GM12878 (cell line): ENCODE measurements around the gene RPS5. TPM values are rescaled to one million over a fixed set of nuclear protein-coding genes. Genes with fewer than 3 reads are reported as not detected.

Experiments used
- ATAC-seq: fragments of 200-7000 bp; cut with Tn5 transposase; 3 replicates; pipeline ENCODE4 v1.9.1; 2020; ENCODE audit warnings: mild to moderate bottlenecking, moderate library complexity
- BruUV-seq: library from RNA; stranded (reverse); fragments of 400-500 nt; replicated peaks from 2 replicates; lab custom pipeline; 2021; lab: Mats Ljungman, UMichigan
- CTCF ChIA-PET: fragments of 300-600 bp; sonication (Branson Sonifier 250); formaldehyde crosslinking; extraction: SDS; loops from one replicate; lab custom pipeline; 2021; ENCODE audit warnings: inconsistent platforms; lab: Yijun Ruan, JAX
- POLR2A ChIA-PET: fragments of 350-600 bp; formaldehyde crosslinking; extraction: SDS; loops from one replicate; lab custom pipeline; 2021; ENCODE audit warnings: inconsistent platforms; lab: Charles Lee
- RAD21 ChIA-PET: fragments of 300-600 bp; sonication (Branson Sonifier 250); formaldehyde crosslinking; loops from one replicate; lab custom pipeline; 2023; ENCODE audit warnings: antibody characterized with exemption; ENCODE audit not compliant: unreplicated experiment; lab: Charles Lee
- SMC1A ChIA-PET: fragments of 300-600 bp; sonication (Branson Sonifier 250); formaldehyde crosslinking; loops from one replicate; lab custom pipeline; 2023; ENCODE audit not compliant: unreplicated experiment, uncharacterized antibody; lab: Charles Lee
- DNase-seq: peaks from one replicate; pipeline ENCODE4 v3.0.0-alpha.2; 2011; ENCODE audit warnings: low read depth, low spot score
- FAIRE-seq: peaks from 3 replicates; lab custom pipeline; 2011; peaks lifted over from hg19 to GRCh38; lab: Jason Lieb, UNC
- H2AFZ ChIP-seq: 2 replicates; pipeline ENCODE4 v1.6.0; 2011; ENCODE audit warnings: low read depth, low read length, control low read depth; ENCODE audit not compliant: control insufficient read depth
- H3K27ac ChIP-seq: 2 replicates; pipeline ENCODE4 v1.5.1; 2011; ENCODE audit warnings: control low read depth; ENCODE audit not compliant: control insufficient read depth, insufficient read depth
- H3K27me3 ChIP-seq, 2 experiments: replicated peaks in 1 of 2; 2 replicates each; pipeline versions ENCODE4 v1.6.0 to v1.6.1; 2011; ENCODE audit warnings: low read length in 1 of 2; ENCODE audit not compliant: control insufficient read depth in 2 of 2, insufficient read depth in 2 of 2
- H3K36me3 ChIP-seq, 2 experiments: 2 replicates each; pipeline ENCODE4 v1.5.1; 2011; ENCODE audit warnings: low read length in 1 of 2; ENCODE audit not compliant: control insufficient read depth in 2 of 2, insufficient read depth in 2 of 2
- H3K4me1 ChIP-seq: 2 replicates; pipeline ENCODE4 v1.6.1; 2011; ENCODE audit warnings: mild to moderate bottlenecking, low read length, moderate library complexity, mixed read lengths; ENCODE audit not compliant: control insufficient read depth, insufficient read depth
- H3K4me2 ChIP-seq: 2 replicates; pipeline ENCODE4 v1.6.0; 2011; ENCODE audit warnings: control low read depth; ENCODE audit not compliant: control insufficient read depth, insufficient read depth
- H3K4me3 ChIP-seq: fragments of 200-600 bp; sonication (generic); 2 replicates; pipeline ENCODE4 v1.5.1; 2016
- H3K79me2 ChIP-seq: 2 replicates; pipeline ENCODE4 v1.6.0; 2011; ENCODE audit warnings: low read length; ENCODE audit not compliant: control insufficient read depth, insufficient read depth
- H3K9ac ChIP-seq: 2 replicates; pipeline ENCODE4 v1.8.0; 2011; ENCODE audit warnings: low read length, control low read depth, mixed read lengths; ENCODE audit not compliant: control insufficient read depth, insufficient read depth
- H3K9me3 ChIP-seq: replicated peaks from 3 replicates; pipeline ENCODE4 v1.5.1; 2011; ENCODE audit warnings: mild to moderate bottlenecking, low read length; ENCODE audit not compliant: control insufficient read depth, insufficient read depth
- H4K20me1 ChIP-seq: 2 replicates; pipeline ENCODE4 v1.6.0; 2011; ENCODE audit not compliant: control insufficient read depth, insufficient read depth
- LARP7 ChIP-seq: fragments of 450-650 bp; IDR thresholded peaks from 2 replicates; pipeline ENCODE4 v1.6.1; 2017; ENCODE audit warnings: mild to moderate bottlenecking
- POLR2AphosphoS2 ChIP-seq: IDR thresholded peaks from 2 replicates; pipeline ENCODE4 v1.6.1; 2011; ENCODE audit warnings: low read depth, mild to moderate bottlenecking, low read length, improper control_type of control experiment, moderate library complexity
- SMARCA5 ChIP-seq: fragments of 450-650 bp; IDR thresholded peaks from 2 replicates; pipeline ENCODE4 v1.6.1; 2017; ENCODE audit warnings: mild to moderate bottlenecking
- SRF ChIP-seq, 2 experiments: IDR thresholded peaks; 2 replicates each; pipeline ENCODE4 v1.6.1; 2011; ENCODE audit warnings: low read depth in 2 of 2, low read length in 2 of 2, mild to moderate bottlenecking in 1 of 2, moderate library complexity in 1 of 2
- WGBS: methylation state at CpG from one replicate; pipeline ENCODE4 v1.1.6; 2016; ENCODE audit warnings: low lambda C conversion rate; ENCODE audit not compliant: insufficient replicate concordance, insufficient coverage; ENCODE audit errors: missing lambda C conversion rate; 5-methylcytosine and 5-hydroxymethylcytosine counted together
- in situ Hi-C: fragments of 300-500 bp; cut with MboI; formaldehyde crosslinking; loops from 9 replicates; pipeline ENCODE4 v1.14.3; 2018; ENCODE audit warnings: mixed read lengths
- intact Hi-C: fragments of 100-400 bp; cut with micrococcal nuclease; formaldehyde crosslinking; loops from one replicate; pipeline ENCODE4 v1.14.2; 2022; ENCODE audit not compliant: unreplicated experiment
- polyA plus RNA-seq, 11 experiments: library from polyadenylated mRNA; depleted of rRNA in 4 of 11; unstranded in 6 of 11; stranded (reverse) in 5 of 11; fragments of >200 nt; fragmentation: Nextera tagmentation in 4 of 11; fragmentation: Illumina TruSeq in 1 of 11; extraction: Ambion mirVana in 4 of 11; extraction: Trizol in 1 of 11; gene quantifications; 1 replicate in 1 of 11; 2 replicates in 10 of 11; pipeline versions ENCODE4 v1.2.1 to v1.2.3, GENCODE V29; 2011 to 2016; ENCODE audit warnings: inconsistent platforms in 2 of 11, missing spikeins in 2 of 11, low read depth in 1 of 11
- total RNA-seq, 4 experiments: library from RNA; depleted of rRNA in 3 of 4; stranded (reverse); fragments of >200 nt in 3 of 4; fragmentation: Illumina TruSeq in 1 of 4; extraction: Trizol in 1 of 4; gene quantifications; 2 replicates each; pipeline versions ENCODE4 v1.2.1 to v1.2.3, GENCODE V29; 2013 to 2021
- TF ChIP-seq, protein P1 (sequence below): IDR thresholded peaks from 2 replicates; pipeline ENCODE4 v1.6.1; 2011; ENCODE audit warnings: low read depth, low read length, improper control_type of control experiment, borderline replicate concordance
- TF ChIP-seq, protein P2 (sequence below): fragments of 450-650 bp; IDR thresholded peaks from 2 replicates; pipeline ENCODE4 v1.6.1; 2017; ENCODE audit warnings: borderline replicate concordance

The RPS5 gene
- total and polyA plus RNA-seq, 10 of the 15 experiments (the other 5 are each of a cell fraction or from before 2014, with no cell fraction given): 1,284 to 3,652 (median 1,922) TPM

DNA sequence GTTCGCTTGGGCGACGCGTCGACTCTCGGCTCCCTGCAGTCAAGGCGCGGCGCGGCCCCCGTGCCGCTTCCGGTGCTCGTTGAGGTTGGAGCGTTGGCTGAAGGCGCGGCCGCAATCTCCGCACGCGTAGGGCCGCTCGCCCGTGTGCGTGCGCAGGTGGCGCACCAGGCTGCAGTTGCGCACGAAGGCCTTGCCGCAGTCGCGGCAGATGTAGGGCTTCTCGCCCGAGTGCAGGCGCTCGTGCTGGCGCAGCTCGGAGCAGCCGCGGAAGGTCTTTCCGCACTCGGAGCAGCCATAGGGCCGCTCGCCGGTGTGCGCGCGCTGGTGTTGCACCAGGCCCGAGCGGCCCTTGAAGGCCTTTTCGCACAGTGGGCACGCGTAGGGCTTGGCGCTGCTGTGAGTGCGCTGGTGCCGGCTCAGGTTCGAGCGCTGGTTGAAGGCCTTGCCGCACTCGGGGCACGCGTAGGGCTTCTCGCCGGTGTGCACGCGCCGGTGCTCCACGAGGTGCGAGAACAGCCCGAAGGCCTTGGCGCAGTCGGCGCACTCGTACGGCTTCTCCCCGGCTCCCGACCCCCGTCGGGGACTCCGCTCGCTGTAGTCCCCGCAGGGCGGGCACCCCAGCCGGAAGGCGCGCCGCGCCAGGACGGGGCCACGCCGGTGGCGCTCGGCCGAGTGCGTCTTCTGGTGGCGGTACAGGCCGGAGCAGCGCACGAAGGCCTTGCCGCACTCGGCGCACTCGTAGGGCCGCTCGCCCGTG, 19.2 kb upstream of the RPS5 start (continued):
- TF ChIP-seq POLR2AphosphoS2 (no peak), LARP7 (no peak)
- TF ChIP-seq, protein P1, sequence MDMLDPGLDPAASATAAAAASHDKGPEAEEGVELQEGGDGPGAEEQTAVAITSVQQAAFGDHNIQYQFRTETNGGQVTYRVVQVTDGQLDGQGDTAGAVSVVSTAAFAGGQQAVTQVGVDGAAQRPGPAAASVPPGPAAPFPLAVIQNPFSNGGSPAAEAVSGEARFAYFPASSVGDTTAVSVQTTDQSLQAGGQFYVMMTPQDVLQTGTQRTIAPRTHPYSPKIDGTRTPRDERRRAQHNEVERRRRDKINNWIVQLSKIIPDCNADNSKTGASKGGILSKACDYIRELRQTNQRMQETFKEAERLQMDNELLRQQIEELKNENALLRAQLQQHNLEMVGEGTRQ: no peak
- TF ChIP-seq, protein P2, sequence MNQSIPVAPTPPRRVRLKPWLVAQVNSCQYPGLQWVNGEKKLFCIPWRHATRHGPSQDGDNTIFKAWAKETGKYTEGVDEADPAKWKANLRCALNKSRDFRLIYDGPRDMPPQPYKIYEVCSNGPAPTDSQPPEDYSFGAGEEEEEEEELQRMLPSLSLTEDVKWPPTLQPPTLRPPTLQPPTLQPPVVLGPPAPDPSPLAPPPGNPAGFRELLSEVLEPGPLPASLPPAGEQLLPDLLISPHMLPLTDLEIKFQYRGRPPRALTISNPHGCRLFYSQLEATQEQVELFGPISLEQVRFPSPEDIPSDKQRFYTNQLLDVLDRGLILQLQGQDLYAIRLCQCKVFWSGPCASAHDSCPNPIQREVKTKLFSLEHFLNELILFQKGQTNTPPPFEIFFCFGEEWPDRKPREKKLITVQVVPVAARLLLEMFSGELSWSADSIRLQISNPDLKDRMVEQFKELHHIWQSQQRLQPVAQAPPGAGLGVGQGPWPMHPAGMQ: no peak

DNA sequence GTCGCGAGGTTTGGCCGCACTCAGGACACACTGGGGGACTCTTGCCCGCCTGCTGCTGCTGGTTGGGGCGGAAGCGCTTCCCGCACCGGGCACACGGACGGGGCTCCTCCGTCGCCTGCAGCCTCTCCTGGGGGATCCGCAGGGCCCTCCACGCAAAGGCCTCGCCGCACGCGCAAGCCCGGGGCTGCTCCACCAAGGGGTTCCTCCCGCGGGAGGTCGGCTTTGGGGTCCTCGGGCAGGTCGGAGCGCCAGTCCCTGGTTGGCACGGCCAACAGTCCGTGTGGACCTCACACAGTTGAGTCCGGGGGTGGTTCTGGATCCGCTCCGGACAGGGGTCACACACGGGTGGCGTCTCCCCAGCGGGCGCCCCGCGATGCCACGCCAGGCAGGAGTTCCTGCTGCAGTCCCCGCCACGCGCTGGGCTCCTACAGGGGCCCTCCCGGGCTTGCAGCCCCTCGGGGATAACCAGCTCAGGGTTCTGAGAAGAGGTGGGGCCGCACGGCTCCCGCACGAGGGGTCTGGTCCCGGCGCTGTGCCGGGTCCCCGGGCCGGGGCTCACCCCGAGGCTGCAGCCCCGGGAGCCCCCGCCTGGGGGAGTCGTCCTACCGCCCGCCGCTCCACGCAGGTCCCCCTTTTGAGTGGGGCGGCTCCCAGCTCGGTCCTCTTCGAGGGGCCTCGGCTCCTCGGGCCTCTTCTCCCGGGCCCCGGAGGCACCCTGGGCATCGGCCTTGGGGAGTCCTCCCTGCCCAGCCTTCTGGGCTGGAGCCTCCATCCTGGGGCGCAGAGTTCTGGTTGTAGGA, 18.3 kb upstream of the RPS5 start:
- Histone ChIP-seq H3K9me3 (no peaks in the 10 kb centered on the region), H3K4me3 (no peak overlapping the region)
- CTCF ChIA-PET: no interaction called here
- RAD21 ChIA-PET: no interaction called here
- intact Hi-C loops: no loop called here
- POLR2A ChIA-PET: no interaction called here
- 93% methylated on average over 46 of the region's 68 CpGs for WGBS
- TF ChIP-seq SRF (IDR thresholded peaks at IDR 0.05; ENCODE audit: low read depth in 2 of 2, low read length in 2 of 2) (no peak), SMARCA5 (no peak)
- TF ChIP-seq, all 136 proteins: peak for 0
- H3K9ac ChIP-seq: no peak overlapping the region
- in situ Hi-C loops: no loop called here
- no peak overlapping the region for H2AFZ ChIP-seq
- H3K27ac ChIP-seq: no peak overlapping the region
- FAIRE-seq (no peak), DNase-seq (no peak), ATAC-seq (no peak)
- no peaks in the 10 kb centered on the region for H3K79me2 ChIP-seq
- no TSS peak for BruUV-seq
- H3K27me3 ChIP-seq: no peaks in the 10 kb centered on the region
- no peaks in the 10 kb centered on the region for H4K20me1 ChIP-seq
- H3K4me1 ChIP-seq: peaks cover 7% of the 10 kb centered on the region
- H3K36me3 ChIP-seq: no peaks in the 10 kb centered on the region
- H3K4me2 ChIP-seq: no peak overlapping the region
- SMC1A ChIA-PET: no interaction called here
